ENCODE results near the gene ITPR2. TPM values are rescaled to one million over a fixed set of nuclear protein-coding genes. Genes with fewer than 3 reads are reported as not detected.

Gene ITPR2
- polyA plus RNA-seq, 2 of the 4 experiments (the other 2 are of a cell fraction): 3.1 to 8.1 TPM

DNA sequence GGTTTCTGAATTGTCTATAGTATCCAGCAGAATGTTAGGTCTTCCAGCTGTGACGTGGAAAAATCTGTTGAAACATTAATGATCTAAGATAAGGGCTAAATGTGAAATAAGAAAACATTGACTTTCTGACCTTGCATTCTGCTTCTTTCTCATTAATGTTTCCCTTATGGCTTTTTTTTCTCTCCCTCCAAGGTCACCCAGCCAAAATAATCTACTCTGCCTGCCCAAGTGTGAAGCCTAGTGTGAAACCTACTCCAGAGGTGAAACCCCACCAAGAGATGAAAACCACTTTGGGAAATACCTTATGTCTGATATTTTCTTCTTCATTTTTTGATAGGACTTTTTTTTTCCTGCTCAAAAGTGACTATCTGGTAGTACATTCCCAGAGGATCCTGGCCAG, 529.6 kb downstream of the ITPR2 start:
- no peak for FAIRE-seq
- ChIA-PET CTCF (interaction anchor here (1.3 kb wide), 1 partner anchor 13 kb away, joined by 5 read pairs; no protein-coding TSS in a partner anchor), POLR2A (no interaction called here)
- H3K9me3 ChIP-seq: peaks cover 8% of the 10 kb centered on the region; the same call in 1 of the 3 replicates
- H3K27ac ChIP-seq: no peak overlapping the region
- TF ChIP-seq MAZ (IDR thresholded peaks at IDR 0.05; ENCODE audit: borderline replicate concordance, low read depth, low read length): no peak
- TF ChIP-seq EHMT2 (IDR thresholded peaks at IDR 0.05; ENCODE audit: low read depth): no peak
- TF ChIP-seq TFCP2L1 (CRISPR knock-in tag; IDR thresholded peaks at IDR 0.05): no peak
- no peak for TF ChIP-seq JUNB (IDR thresholded peaks at IDR 0.05)
- no peak for TF ChIP-seq NFE2L2 (conservative IDR thresholded peaks at IDR 0.05; ENCODE audit: low read length)
- no peak for TF ChIP-seq TP53 (CRISPR knock-in tag; IDR thresholded peaks at IDR 0.05)
- no peak for TF ChIP-seq RFX5 (IDR thresholded peaks at IDR 0.05)
- no peak for TF ChIP-seq RCOR1 (IDR thresholded peaks at IDR 0.05; ENCODE audit: low read depth, low read length)
- TF ChIP-seq RARB (CRISPR knock-in tag; IDR thresholded peaks at IDR 0.05): no peak
- TF ChIP-seq, protein P1, sequence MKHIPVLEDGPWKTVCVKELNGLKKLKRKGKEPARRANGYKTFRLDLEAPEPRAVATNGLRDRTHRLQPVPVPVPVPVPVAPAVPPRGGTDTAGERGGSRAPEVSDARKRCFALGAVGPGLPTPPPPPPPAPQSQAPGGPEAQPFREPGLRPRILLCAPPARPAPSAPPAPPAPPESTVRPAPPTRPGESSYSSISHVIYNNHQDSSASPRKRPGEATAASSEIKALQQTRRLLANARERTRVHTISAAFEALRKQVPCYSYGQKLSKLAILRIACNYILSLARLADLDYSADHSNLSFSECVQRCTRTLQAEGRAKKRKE (CRISPR knock-in tag; IDR thresholded peaks at IDR 0.05; ENCODE audit: low read depth): no peak
- TF ChIP-seq ZC3H11A (IDR thresholded peaks at IDR 0.05): no peak
- TF ChIP-seq, protein P2, sequence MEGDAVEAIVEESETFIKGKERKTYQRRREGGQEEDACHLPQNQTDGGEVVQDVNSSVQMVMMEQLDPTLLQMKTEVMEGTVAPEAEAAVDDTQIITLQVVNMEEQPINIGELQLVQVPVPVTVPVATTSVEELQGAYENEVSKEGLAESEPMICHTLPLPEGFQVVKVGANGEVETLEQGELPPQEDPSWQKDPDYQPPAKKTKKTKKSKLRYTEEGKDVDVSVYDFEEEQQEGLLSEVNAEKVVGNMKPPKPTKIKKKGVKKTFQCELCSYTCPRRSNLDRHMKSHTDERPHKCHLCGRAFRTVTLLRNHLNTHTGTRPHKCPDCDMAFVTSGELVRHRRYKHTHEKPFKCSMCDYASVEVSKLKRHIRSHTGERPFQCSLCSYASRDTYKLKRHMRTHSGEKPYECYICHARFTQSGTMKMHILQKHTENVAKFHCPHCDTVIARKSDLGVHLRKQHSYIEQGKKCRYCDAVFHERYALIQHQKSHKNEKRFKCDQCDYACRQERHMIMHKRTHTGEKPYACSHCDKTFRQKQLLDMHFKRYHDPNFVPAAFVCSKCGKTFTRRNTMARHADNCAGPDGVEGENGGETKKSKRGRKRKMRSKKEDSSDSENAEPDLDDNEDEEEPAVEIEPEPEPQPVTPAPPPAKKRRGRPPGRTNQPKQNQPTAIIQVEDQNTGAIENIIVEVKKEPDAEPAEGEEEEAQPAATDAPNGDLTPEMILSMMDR (IDR thresholded peaks at IDR 0.05): no peak
- TF ChIP-seq FOSB (CRISPR knock-in tag; IDR thresholded peaks at IDR 0.05): no peak
- TF ChIP-seq, protein P3, sequence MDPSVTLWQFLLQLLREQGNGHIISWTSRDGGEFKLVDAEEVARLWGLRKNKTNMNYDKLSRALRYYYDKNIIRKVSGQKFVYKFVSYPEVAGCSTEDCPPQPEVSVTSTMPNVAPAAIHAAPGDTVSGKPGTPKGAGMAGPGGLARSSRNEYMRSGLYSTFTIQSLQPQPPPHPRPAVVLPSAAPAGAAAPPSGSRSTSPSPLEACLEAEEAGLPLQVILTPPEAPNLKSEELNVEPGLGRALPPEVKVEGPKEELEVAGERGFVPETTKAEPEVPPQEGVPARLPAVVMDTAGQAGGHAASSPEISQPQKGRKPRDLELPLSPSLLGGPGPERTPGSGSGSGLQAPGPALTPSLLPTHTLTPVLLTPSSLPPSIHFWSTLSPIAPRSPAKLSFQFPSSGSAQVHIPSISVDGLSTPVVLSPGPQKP (IDR thresholded peaks at IDR 0.05; ENCODE audit: low read depth, low read length): no peak
- ATAC-seq: no peak
- DNase-seq (ENCODE audit: low read depth in 1 of 2, low spot score in 1 of 2): no peak
- H3K4me3 ChIP-seq: no peak overlapping the region
- H3K4me2 ChIP-seq: no peak overlapping the region
- peaks cover 12% of the 10 kb centered on the region for H3K4me1 ChIP-seq
- 89% methylated on average over 1 of the region's 1 CpG for WGBS (ENCODE audit: missing lambda C conversion rate)

- ChIA-PET POLR2A (no interaction called here), CTCF (interaction anchor here (0.6 to 1.3 kb wide), 2 partner anchors 13 to 28 kb away, joined by 4 to 5 read pairs; no protein-coding TSS in a partner anchor)
- no peak overlapping the region for H3K4me2 ChIP-seq
- 88% methylated on average over 3 of the region's 3 CpGs for WGBS (ENCODE audit: missing lambda C conversion rate)
- TF ChIP-seq, protein P4, sequence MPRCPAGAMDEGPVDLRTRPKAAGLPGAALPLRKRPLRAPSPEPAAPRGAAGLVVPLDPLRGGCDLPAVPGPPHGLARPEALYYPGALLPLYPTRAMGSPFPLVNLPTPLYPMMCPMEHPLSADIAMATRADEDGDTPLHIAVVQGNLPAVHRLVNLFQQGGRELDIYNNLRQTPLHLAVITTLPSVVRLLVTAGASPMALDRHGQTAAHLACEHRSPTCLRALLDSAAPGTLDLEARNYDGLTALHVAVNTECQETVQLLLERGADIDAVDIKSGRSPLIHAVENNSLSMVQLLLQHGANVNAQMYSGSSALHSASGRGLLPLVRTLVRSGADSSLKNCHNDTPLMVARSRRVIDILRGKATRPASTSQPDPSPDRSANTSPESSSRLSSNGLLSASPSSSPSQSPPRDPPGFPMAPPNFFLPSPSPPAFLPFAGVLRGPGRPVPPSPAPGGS (IDR thresholded peaks at IDR 0.05): no peak
- TF ChIP-seq TP53 (CRISPR knock-in tag; IDR thresholded peaks at IDR 0.05) (no peak), RNF2 (IDR thresholded peaks at IDR 0.05; ENCODE audit: borderline replicate concordance, low read depth) (no peak), NFE2L2 (conservative IDR thresholded peaks at IDR 0.05; ENCODE audit: low read length) (no peak), HEYL (CRISPR knock-in tag; IDR thresholded peaks at IDR 0.05) (no peak), PHF8 (IDR thresholded peaks at IDR 0.05; ENCODE audit: borderline replicate concordance, low read depth) (no peak), JUNB (IDR thresholded peaks at IDR 0.05) (no peak), ZC3H11A (IDR thresholded peaks at IDR 0.05) (no peak), EHF (CRISPR knock-in tag; IDR thresholded peaks at IDR 0.05) (no peak), HOXA7 (CRISPR knock-in tag; IDR thresholded peaks at IDR 0.05) (no peak), KDM5A (IDR thresholded peaks at IDR 0.05) (no peak), JUN (IDR thresholded peaks at IDR 0.05) (no peak), RCOR1 (IDR thresholded peaks at IDR 0.05; ENCODE audit: low read depth, low read length) (no peak)
- TF ChIP-seq, protein P3 (IDR thresholded peaks at IDR 0.05; ENCODE audit: low read depth, low read length): no peak
- no peak overlapping the region for H3K4me3 ChIP-seq
- no peak overlapping the region for H3K27ac ChIP-seq
- peaks cover 2% of the 10 kb centered on the region; the same call in 1 of the 3 replicates for H3K9me3 ChIP-seq
- peaks cover 13% of the 10 kb centered on the region for H3K4me1 ChIP-seq
- ATAC-seq: no peak
- FAIRE-seq: peak; percentile 18
- no peak for DNase-seq (ENCODE audit: low read depth in 1 of 2, low spot score in 1 of 2)
Observed at GRCh38 chr12:26302776-26303175, 530.2 kb downstream of the ITPR2 start.

All from A549 (cell line).